ENCODE results near the gene COX15. TPM values are rescaled to one million over a fixed set of nuclear protein-coding genes. Genes with fewer than 3 reads are reported as not detected.

COX15 gene
- total and polyA plus RNA-seq, 2 donors (not counting 1 experiment from before 2014, with no cell fraction given): 13.9 to 39.5 TPM

- DNase-seq: no peak
- Histone ChIP-seq H3K27me3 (replicated peaks in 1 of 4; ENCODE audit: control extremely low read depth in 1 of 4, control insufficient read depth in 3 of 4, insufficient read depth in 4 of 4, low read length in 3 of 4) (no peaks in the 10 kb centered on the region), H3K36me3 (replicated peaks in 1 of 2; ENCODE audit: control extremely low read depth in 1 of 2, control insufficient read depth in 1 of 2, extremely low read depth in 1 of 2, insufficient read depth in 2 of 2, low read length in 1 of 2) (peaks cover 8 to 13% of the 10 kb centered on the region in 2 experiments), H3K9ac (ENCODE audit: low read length) (no peak overlapping the region), H3K4me1 (ENCODE audit: control insufficient read depth in 2 of 2, insufficient read depth in 2 of 2, low read length in 2 of 2) (peaks cover 13 to 24% of the 10 kb centered on the region in 2 donors), H3K9me3 (ENCODE audit: control extremely low read depth in 1 of 3, control insufficient read depth in 2 of 3, insufficient read depth in 1 of 3, low read length in 2 of 3) (no peaks in the 10 kb centered on the region), H3K27ac (ENCODE audit: low read length in 2 of 2) (no peak overlapping the region), H2AFZ (ENCODE audit: insufficient read depth, low read depth, low read length, poor library complexity, severe bottlenecking) (no peak overlapping the region), H4K20me1 (ENCODE audit: control insufficient read depth, insufficient read depth, low read length, poor library complexity, severe bottlenecking) (peaks cover 8% of the 10 kb centered on the region), H3K79me2 (ENCODE audit: control insufficient read depth, insufficient read depth, low read length) (peaks cover 64% of the 10 kb centered on the region), H3K4me2 (replicated peaks; ENCODE audit: low read depth, low read length, poor library complexity, severe bottlenecking) (peak overlapping the region; percentile 44), H3K4me3 (ENCODE audit: control extremely low read depth in 1 of 5, extremely low read depth in 1 of 5, insufficient read depth in 1 of 5, low read depth in 2 of 5, low read length in 4 of 5) (no peak overlapping the region)
- H3K9me3 Mint-ChIP-seq (ENCODE audit: insufficient read depth): no peaks in the 10 kb centered on the region
- no peaks in the 10 kb centered on the region for H3K27me3 Mint-ChIP-seq
- H3K27ac Mint-ChIP-seq: no peak overlapping the region
- 100% methylated on average over 6 of the region's 8 CpGs for WGBS (ENCODE audit: insufficient coverage)
- TF ChIP-seq CTCF (IDR thresholded peaks at IDR 0.05): no peak
- no peak for TF ChIP-seq EZH2 (IDR thresholded peaks at IDR 0.05; ENCODE audit: borderline replicate concordance, insufficient read depth, low read depth, low read length, poor library complexity, severe bottlenecking)
- H3K4me3 Mint-ChIP-seq: peak overlapping the region; percentile 71
- intact Hi-C loops (cut with micrococcal nuclease): loop anchor here (2.0 to 5.0 kb wide), 2 partner anchors 1179 to 1601 kb away; partner anchors contain the start of genes R3HCC1L and SLF2
- ATAC-seq (ENCODE audit: low read depth): no peak
- ChIA-PET POLR2A (no interaction called here), CTCF (interaction anchor here (0.7 to 2.7 kb wide), 2 partner anchors 11 to 789 kb away, joined by 5 to 6 read pairs; no protein-coding TSS in a partner anchor)
- H3K4me1 Mint-ChIP-seq: peaks cover 34% of the 10 kb centered on the region
These were observed 1.4 kb upstream of the COX15 start for GRCh38 chr10:99733366-99733765.

GRCh38 chr10:99731306-99732032, 458 bp downstream of the COX15 start:
- POLR2A ChIA-PET: interaction anchor here (0.5 to 1.0 kb wide), 2 partner anchors 55 to 111 kb away, joined by 4 to 5 read pairs; partner anchors contain the start of gene SLC25A28
- Histone ChIP-seq H3K27ac (ENCODE audit: low read length in 2 of 2) (peak overlapping the region; percentile 82 to 83), H2AFZ (ENCODE audit: insufficient read depth, low read depth, low read length, poor library complexity, severe bottlenecking) (peak overlapping the region; percentile 96), H4K20me1 (ENCODE audit: control insufficient read depth, insufficient read depth, low read length, poor library complexity, severe bottlenecking) (peaks cover 8% of the 10 kb centered on the region), H3K36me3 (replicated peaks in 1 of 2; ENCODE audit: control extremely low read depth in 1 of 2, control insufficient read depth in 1 of 2, extremely low read depth in 1 of 2, insufficient read depth in 2 of 2, low read length in 1 of 2) (peaks cover 6 to 20% of the 10 kb centered on the region in 2 experiments), H3K4me3 (ENCODE audit: control extremely low read depth in 1 of 5, extremely low read depth in 1 of 5, insufficient read depth in 1 of 5, low read depth in 2 of 5, low read length in 4 of 5) (peak overlapping the region; percentile 84 to 99 (median 93)), H3K4me1 (ENCODE audit: control insufficient read depth in 2 of 2, insufficient read depth in 2 of 2, low read length in 2 of 2) (peaks cover 13 to 24% of the 10 kb centered on the region in 2 donors), H3K9ac (ENCODE audit: low read length) (peak overlapping the region; percentile 91), H3K79me2 (ENCODE audit: control insufficient read depth, insufficient read depth, low read length) (peaks cover 59% of the 10 kb centered on the region), H3K9me3 (ENCODE audit: control extremely low read depth in 1 of 3, control insufficient read depth in 2 of 3, insufficient read depth in 1 of 3, low read length in 2 of 3) (no peaks in the 10 kb centered on the region), H3K27me3 (replicated peaks in 1 of 4; ENCODE audit: control extremely low read depth in 1 of 4, control insufficient read depth in 3 of 4, insufficient read depth in 4 of 4, low read length in 3 of 4) (no peaks in the 10 kb centered on the region), H3K4me2 (replicated peaks; ENCODE audit: low read depth, low read length, poor library complexity, severe bottlenecking) (peak overlapping the region; percentile 76)
- peaks cover 32% of the 10 kb centered on the region for H3K4me1 Mint-ChIP-seq
- H3K27ac Mint-ChIP-seq: peak overlapping the region; percentile 99
- 0% methylated on average over 14 of the region's 16 CpGs for WGBS (ENCODE audit: insufficient coverage)
- no peak for DNase-seq
- H3K27me3 Mint-ChIP-seq: no peaks in the 10 kb centered on the region
- intact Hi-C loops (cut with micrococcal nuclease): loop anchor here (1.0 to 5.0 kb wide), 6 partner anchors 72 to 1599 kb away; partner anchors contain the start of genes DNMBP, ENTPD7, GOT1 and R3HCC1L
- ATAC-seq (ENCODE audit: low read depth): no peak
- H3K9me3 Mint-ChIP-seq (ENCODE audit: insufficient read depth): no peaks in the 10 kb centered on the region
- H3K4me3 Mint-ChIP-seq: peak overlapping the region; percentile 95
- CTCF ChIA-PET: interaction anchor here (1.2 to 2.7 kb wide), 6 partner anchors 9 to 295 kb away, joined by 3 to 5 read pairs (median 4); partner anchors contain the start of gene ENTPD7
- TF ChIP-seq EZH2 (IDR thresholded peaks at IDR 0.05; ENCODE audit: borderline replicate concordance, insufficient read depth, low read depth, low read length, poor library complexity, severe bottlenecking): no peak
- no peak for TF ChIP-seq CTCF (IDR thresholded peaks at IDR 0.05)
